ENCODE measurements around the gene TIMD4. TPM values are rescaled to one million over a fixed set of nuclear protein-coding genes. Genes with fewer than 3 reads are reported as not detected.

The TIMD4 gene
- total RNA-seq, 1 donor from 2014 or later, result not detected

- H3K4me1 ChIP-seq, result no peaks in the 10 kb centered on the region
- no peak for ATAC-seq
Observed at GRCh38 chr5:156912869-156913268, 50.2 kb downstream of the TIMD4 start.

GRCh38 chr5:156909180-156909579 is 53.8 kb downstream of the TIMD4 start:
- Histone ChIP-seq H3K4me1 (no peaks in the 10 kb centered on the region), H3K9me3 (no peaks in the 10 kb centered on the region), H3K4me3 (no peak overlapping the region), H3K27me3 (no peaks in the 10 kb centered on the region), H3K27ac (no peak overlapping the region), H3K36me3 (no peaks in the 10 kb centered on the region)
- no peak for DNase-seq
- ATAC-seq, result no peak
- intact Hi-C loops (cut with DNase I), result no loop called here
- TF ChIP-seq CTCF (IDR thresholded peaks at IDR 0.05), result no peak

More at GRCh38 chr5:156912869-156913268, 50.2 kb downstream of the TIMD4 start:
- no peaks in the 10 kb centered on the region for H3K36me3 ChIP-seq
- intact Hi-C loops (cut with DNase I), result no loop called here
- H3K9me3 ChIP-seq, result no peaks in the 10 kb centered on the region
- no peak overlapping the region for H3K27ac ChIP-seq
- H3K27me3 ChIP-seq, result no peaks in the 10 kb centered on the region
- DNase-seq, result no peak
- no peak for TF ChIP-seq CTCF (IDR thresholded peaks at IDR 0.05)
- H3K4me3 ChIP-seq, result no peak overlapping the region

GRCh38 chr5:156907667-156908066 is 55.4 kb downstream of the TIMD4 start:
- Histone ChIP-seq H3K36me3 (no peaks in the 10 kb centered on the region), H3K4me1 (no peaks in the 10 kb centered on the region), H3K9me3 (no peaks in the 10 kb centered on the region), H3K4me3 (no peak overlapping the region), H3K27me3 (no peaks in the 10 kb centered on the region), H3K27ac (no peak overlapping the region)
- DNase-seq (no peak), ATAC-seq (no peak)
- intact Hi-C loops (cut with DNase I), result no loop called here
- no peak for TF ChIP-seq CTCF (IDR thresholded peaks at IDR 0.05)

- TF ChIP-seq CTCF (IDR thresholded peaks at IDR 0.05), result no peak
- Histone ChIP-seq H3K4me3 (no peak overlapping the region), H3K36me3 (no peaks in the 10 kb centered on the region), H3K4me1 (no peaks in the 10 kb centered on the region), H3K9me3 (no peaks in the 10 kb centered on the region), H3K27ac (no peak overlapping the region), H3K27me3 (no peaks in the 10 kb centered on the region)
- intact Hi-C loops (cut with DNase I), result no loop called here
- no peak for ATAC-seq
- DNase-seq, result no peak
Observed at GRCh38 chr5:156906807-156907206, 56.2 kb downstream of the TIMD4 start.

- Histone ChIP-seq H3K36me3 (no peaks in the 10 kb centered on the region), H3K27me3 (no peaks in the 10 kb centered on the region), H3K4me1 (no peaks in the 10 kb centered on the region), H3K9me3 (no peaks in the 10 kb centered on the region), H3K4me3 (no peak overlapping the region), H3K27ac (no peak overlapping the region)
- TF ChIP-seq CTCF (IDR thresholded peaks at IDR 0.05), result no peak
- intact Hi-C loops (cut with DNase I), result no loop called here
- ATAC-seq (no peak), DNase-seq (no peak)
Observed at GRCh38 chr5:156896546-156896945, 66.5 kb downstream of the TIMD4 start.

- no peak for TF ChIP-seq CTCF (IDR thresholded peaks at IDR 0.05)
- H3K27ac ChIP-seq, result no peak overlapping the region
- no peaks in the 10 kb centered on the region for H3K36me3 ChIP-seq
- H3K4me1 ChIP-seq, result no peaks in the 10 kb centered on the region
- DNase-seq, result no peak
- H3K9me3 ChIP-seq, result no peaks in the 10 kb centered on the region
- ATAC-seq, result no peak
- H3K27me3 ChIP-seq, result no peaks in the 10 kb centered on the region
- intact Hi-C loops (cut with DNase I), result no loop called here
- no peak overlapping the region for H3K4me3 ChIP-seq
Observed at GRCh38 chr5:156893517-156893916, 69.5 kb downstream of the TIMD4 start.
